HCT116 (cell line): ENCODE measurements around the gene IQCM. TPM values are rescaled to one million over a fixed set of nuclear protein-coding genes. Genes with fewer than 3 reads are reported as not detected.

Experiments
- ATAC-seq: fragments of 200-7000 bp; cut with Tn5 transposase; 2 replicates; pipeline ENCODE4 v1.9.1; 2020; ENCODE audit warnings: mild to moderate bottlenecking, moderate library complexity
- BruUV-seq: library from RNA; stranded (reverse); fragments of 400-500 nt; replicated peaks from 2 replicates; lab custom pipeline; 2021; lab: Mats Ljungman, UMichigan
- CTCF ChIA-PET: fragments of 300-600 bp; sonication (Branson Sonifier 250); formaldehyde crosslinking; loops from one replicate; lab custom pipeline; 2021; ENCODE audit warnings: antibody characterized with exemption; lab: Charles Lee
- POLR2A ChIA-PET: fragments of 300-600, 350-600 bp; sonication (Branson Sonifier 250); formaldehyde crosslinking; loops from one replicate; lab custom pipeline; 2021; ENCODE audit warnings: antibody characterized with exemption; lab: Charles Lee
- RAD21 ChIA-PET, 2 experiments: fragments of 300-600 bp; sonication (Branson Sonifier 250); formaldehyde crosslinking; loops; one replicate each; lab custom pipeline; 2023; ENCODE audit warnings: low total read pairs in 2 of 2; ENCODE audit not compliant: uncharacterized antibody in 2 of 2, unreplicated experiment in 2 of 2, low non-redundant PET in 1 of 2; lab: Charles Lee
- DNase-seq: peaks from one replicate; pipeline ENCODE4 v3.0.0-alpha.2; 2010; ENCODE audit warnings: low read depth, low spot score
- H2AFZ ChIP-seq: fragments of 200-600 bp; shearing (Covaris generic), sonication (generic); 2 replicates; pipeline ENCODE4 v1.6.1; 2017; ENCODE audit warnings: low read depth, mixed run types, mixed read lengths, antibody characterized with exemption, low read length; ENCODE audit not compliant: poor library complexity, severe bottlenecking
- H3K27ac ChIP-seq: 2 replicates; pipeline ENCODE4 v1.5.1; 2012; ENCODE audit warnings: low read depth, low read length
- H3K27me3 ChIP-seq: fragments of 200-600 bp; sonication (generic); 2 replicates; pipeline ENCODE4 v1.6.1; 2016; ENCODE audit warnings: mixed run types, low read length, mixed read lengths; ENCODE audit not compliant: insufficient read depth
- H3K36me3 ChIP-seq, 2 experiments: fragments of 200-500 bp in 1 of 2; fragments of 200-600 bp in 1 of 2; sonication (Bioruptor generic) in 1 of 2; sonication (generic) in 1 of 2; 2 replicates each; pipeline versions ENCODE4 v1.5.1 to v1.6.1; 2014 to 2016; ENCODE audit warnings: low read length in 2 of 2, inconsistent platforms in 1 of 2, mixed read lengths in 1 of 2, mixed run types in 1 of 2; ENCODE audit not compliant: insufficient read depth in 2 of 2, control insufficient read depth in 1 of 2
- H3K4me1 ChIP-seq, 2 experiments: fragments of 200-600 bp in 1 of 2; sonication (generic) in 1 of 2; 2 replicates each; pipeline versions ENCODE4 v1.5.1 to v1.6.1; 2012 to 2017; ENCODE audit warnings: low read length in 2 of 2, inconsistent platforms in 1 of 2, mild to moderate bottlenecking in 1 of 2, mixed read lengths in 1 of 2, mixed run types in 1 of 2, moderate library complexity in 1 of 2; ENCODE audit not compliant: insufficient read depth in 2 of 2, control insufficient read depth in 1 of 2
- H3K4me2 ChIP-seq: fragments of 200-600 bp; sonication (generic); 2 replicates; pipeline ENCODE4 v1.6.1; 2017; ENCODE audit warnings: mixed run types, low read length, mixed read lengths
- H3K4me3 ChIP-seq, 2 experiments: fragments of 200-600 bp in 1 of 2; sonication (generic) in 1 of 2; replicated peaks in 1 of 2; 2 replicates each; pipeline ENCODE4 v1.5.1; 2011 to 2016; ENCODE audit warnings: low read length in 2 of 2, control low read depth in 1 of 2, low read depth in 1 of 2, mild to moderate bottlenecking in 1 of 2, mixed read lengths in 1 of 2, mixed run types in 1 of 2
- H3K79me2 ChIP-seq: fragments of 200-600 bp; sonication (generic); 2 replicates; pipeline ENCODE4 v1.6.1; 2017; ENCODE audit warnings: mild to moderate bottlenecking, mixed run types, low read length, moderate library complexity, mixed read lengths; ENCODE audit not compliant: insufficient read depth
- H3K9ac ChIP-seq: fragments of 200-600 bp; sonication (generic); 2 replicates; pipeline ENCODE4 v1.6.1; 2016; ENCODE audit warnings: low read length, mixed read lengths
- H3K9me2 ChIP-seq: fragments of 200-600 bp; sonication (generic), shearing (Covaris generic); 2 replicates; pipeline ENCODE4 v1.6.1; 2017; ENCODE audit warnings: mixed run types, mild to moderate bottlenecking, moderate library complexity; ENCODE audit not compliant: insufficient read depth
- H3K9me3 ChIP-seq, 2 experiments: fragments of 200-500 bp in 1 of 2; fragments of 200-600 bp in 1 of 2; sonication (Bioruptor generic) in 1 of 2; sonication (generic) in 1 of 2; 2 replicates each; pipeline ENCODE4 v1.6.1; 2014 to 2017; ENCODE audit warnings: low read length in 2 of 2, mixed read lengths in 2 of 2, inconsistent platforms in 1 of 2, low read depth in 1 of 2, mild to moderate bottlenecking in 1 of 2, mixed run types in 1 of 2, moderate library complexity in 1 of 2; ENCODE audit not compliant: control insufficient read depth in 1 of 2, insufficient read depth in 1 of 2
- H4K20me1 ChIP-seq: fragments of 200-600 bp; sonication (generic), shearing (Covaris generic); 2 replicates; pipeline ENCODE4 v1.6.1; 2017; ENCODE audit warnings: mixed run types, mild to moderate bottlenecking, moderate library complexity; ENCODE audit not compliant: insufficient read depth
- CEBPB ChIP-seq: IDR thresholded peaks from 2 replicates; pipeline ENCODE4 v1.6.1; 2012; ENCODE audit warnings: low read depth
- EGR1 ChIP-seq: IDR thresholded peaks from 2 replicates; pipeline ENCODE4 v1.6.1; 2012; ENCODE audit warnings: low read depth
- ELF1 ChIP-seq: IDR thresholded peaks from 2 replicates; pipeline ENCODE4 v1.6.1; 2012; ENCODE audit warnings: low read depth, borderline replicate concordance
- EZH2 ChIP-seq: fragments of 200-600 bp; sonication (generic); IDR thresholded peaks from 2 replicates; pipeline ENCODE4 v1.6.1; 2017; ENCODE audit warnings: antibody characterized with exemption, mixed run types
- EZH2phosphoT487 ChIP-seq: fragments of 200-600 bp; IDR thresholded peaks from 2 replicates; pipeline ENCODE4 v1.6.1; 2018; ENCODE audit warnings: antibody characterized with exemption, borderline replicate concordance
- JUND ChIP-seq: IDR thresholded peaks from 2 replicates; pipeline ENCODE4 v1.6.1; 2012
- RAD21 ChIP-seq: IDR thresholded peaks from 2 replicates; pipeline ENCODE4 v1.6.1; 2012; ENCODE audit warnings: low read depth, mild to moderate bottlenecking
- SIN3A ChIP-seq: IDR thresholded peaks from 2 replicates; pipeline ENCODE4 v1.6.1; 2012; ENCODE audit warnings: low read depth
- SRF ChIP-seq: IDR thresholded peaks from 2 replicates; pipeline ENCODE4 v1.6.1; 2012; ENCODE audit warnings: low read depth
- TCF7L2 ChIP-seq: IDR thresholded peaks from 2 replicates; pipeline ENCODE4 v1.7.0; 2011; ENCODE audit warnings: borderline replicate concordance, inconsistent platforms; ENCODE audit not compliant: insufficient read depth, insufficient read length; ENCODE audit errors: extremely low read depth
- YY1 ChIP-seq: IDR thresholded peaks from 2 replicates; pipeline ENCODE4 v1.6.1; 2011; ENCODE audit warnings: low read length, low read depth, moderate library complexity, mild to moderate bottlenecking; ENCODE audit not compliant: insufficient replicate concordance; ENCODE audit errors: extremely low read depth
- ZFX ChIP-seq: fragments of 450-650 bp; IDR thresholded peaks from 2 replicates; pipeline ENCODE4 v1.6.1; 2017
- ZNF274 ChIP-seq: fragments of 200-500 bp; sonication (Bioruptor generic); IDR thresholded peaks from 2 replicates; pipeline ENCODE4 v1.6.1; 2014; ENCODE audit warnings: mild to moderate bottlenecking, low read depth, low read length, inconsistent platforms
- intact Hi-C: fragments of 100-400 bp; cut with micrococcal nuclease; formaldehyde crosslinking; loops from 2 replicates; pipeline ENCODE4 v1.10.0; 2022
- total RNA-seq: library from RNA; stranded (reverse); gene quantifications from one replicate; pipeline ENCODE4 v1.2.1, GENCODE V29; 2021; ENCODE audit not compliant: unreplicated experiment
- TF ChIP-seq, protein P1 (sequence below): IDR thresholded peaks from 2 replicates; pipeline ENCODE4 v1.6.1; 2012
- TF ChIP-seq, protein P2 (sequence below): IDR thresholded peaks from 2 replicates; pipeline ENCODE4 v1.6.1; 2012; ENCODE audit warnings: low read depth
- TF ChIP-seq, protein P3 (sequence below): IDR thresholded peaks from 2 replicates; pipeline ENCODE4 v1.6.1; 2011; ENCODE audit warnings: mild to moderate bottlenecking, low read length, moderate library complexity; ENCODE audit not compliant: insufficient replicate concordance; ENCODE audit errors: extremely low read depth
- TF ChIP-seq, protein P4 (sequence below), 3 experiments: fragments of 200-600 bp in 1 of 3; sonication (generic) in 1 of 3; IDR thresholded peaks in 2 of 3; conservative IDR thresholded peaks in 1 of 3; 2 replicates each; pipeline ENCODE4 v1.5.1; 2012 to 2017; ENCODE audit warnings: low read depth in 2 of 3, low read length in 2 of 3, antibody characterized with exemption in 1 of 3, borderline replicate concordance in 1 of 3, control low read depth in 1 of 3, mild to moderate bottlenecking in 1 of 3, mixed read lengths in 1 of 3, mixed run types in 1 of 3, moderate library complexity in 1 of 3; ENCODE audit not compliant: insufficient read depth in 1 of 3
- TF ChIP-seq, protein P5 (sequence below): IDR thresholded peaks from 2 replicates; pipeline ENCODE4 v1.6.1; 2012

Gene IQCM
- total RNA-seq, 1 experiment from 2014 or later: 0.20 TPM

DNA sequence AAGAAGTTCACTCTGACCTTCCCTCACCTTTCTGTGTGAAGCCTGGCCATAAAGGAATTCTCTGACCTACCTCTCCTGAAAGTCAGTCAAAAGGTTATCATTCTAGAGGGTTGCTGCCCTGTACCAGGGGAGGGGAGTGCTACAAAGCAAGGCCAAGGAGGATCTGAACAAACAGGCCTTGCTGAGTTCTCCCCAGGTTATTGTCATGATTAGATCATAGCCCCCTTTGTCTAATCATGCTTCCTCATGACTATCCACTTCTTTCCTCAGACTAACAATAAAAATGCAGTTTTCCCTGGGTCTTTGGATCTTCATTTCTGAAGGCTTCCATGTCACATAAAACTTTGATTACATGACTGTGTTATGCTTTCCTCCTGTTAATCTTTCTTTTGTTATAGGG, 472.0 kb downstream of the IQCM start:
- DNase-seq: no peak
- TF ChIP-seq RAD21: no peak
- no peak for TF ChIP-seq YY1
- TF ChIP-seq, protein P1, sequence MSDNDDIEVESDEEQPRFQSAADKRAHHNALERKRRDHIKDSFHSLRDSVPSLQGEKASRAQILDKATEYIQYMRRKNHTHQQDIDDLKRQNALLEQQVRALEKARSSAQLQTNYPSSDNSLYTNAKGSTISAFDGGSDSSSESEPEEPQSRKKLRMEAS: no peak
- TF ChIP-seq, protein P2, sequence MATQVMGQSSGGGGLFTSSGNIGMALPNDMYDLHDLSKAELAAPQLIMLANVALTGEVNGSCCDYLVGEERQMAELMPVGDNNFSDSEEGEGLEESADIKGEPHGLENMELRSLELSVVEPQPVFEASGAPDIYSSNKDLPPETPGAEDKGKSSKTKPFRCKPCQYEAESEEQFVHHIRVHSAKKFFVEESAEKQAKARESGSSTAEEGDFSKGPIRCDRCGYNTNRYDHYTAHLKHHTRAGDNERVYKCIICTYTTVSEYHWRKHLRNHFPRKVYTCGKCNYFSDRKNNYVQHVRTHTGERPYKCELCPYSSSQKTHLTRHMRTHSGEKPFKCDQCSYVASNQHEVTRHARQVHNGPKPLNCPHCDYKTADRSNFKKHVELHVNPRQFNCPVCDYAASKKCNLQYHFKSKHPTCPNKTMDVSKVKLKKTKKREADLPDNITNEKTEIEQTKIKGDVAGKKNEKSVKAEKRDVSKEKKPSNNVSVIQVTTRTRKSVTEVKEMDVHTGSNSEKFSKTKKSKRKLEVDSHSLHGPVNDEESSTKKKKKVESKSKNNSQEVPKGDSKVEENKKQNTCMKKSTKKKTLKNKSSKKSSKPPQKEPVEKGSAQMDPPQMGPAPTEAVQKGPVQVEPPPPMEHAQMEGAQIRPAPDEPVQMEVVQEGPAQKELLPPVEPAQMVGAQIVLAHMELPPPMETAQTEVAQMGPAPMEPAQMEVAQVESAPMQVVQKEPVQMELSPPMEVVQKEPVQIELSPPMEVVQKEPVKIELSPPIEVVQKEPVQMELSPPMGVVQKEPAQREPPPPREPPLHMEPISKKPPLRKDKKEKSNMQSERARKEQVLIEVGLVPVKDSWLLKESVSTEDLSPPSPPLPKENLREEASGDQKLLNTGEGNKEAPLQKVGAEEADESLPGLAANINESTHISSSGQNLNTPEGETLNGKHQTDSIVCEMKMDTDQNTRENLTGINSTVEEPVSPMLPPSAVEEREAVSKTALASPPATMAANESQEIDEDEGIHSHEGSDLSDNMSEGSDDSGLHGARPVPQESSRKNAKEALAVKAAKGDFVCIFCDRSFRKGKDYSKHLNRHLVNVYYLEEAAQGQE: no peak
- no peak for TF ChIP-seq ELF1
- no peak for TF ChIP-seq CEBPB
- TF ChIP-seq JUND: no peak
- TF ChIP-seq, protein P3, sequence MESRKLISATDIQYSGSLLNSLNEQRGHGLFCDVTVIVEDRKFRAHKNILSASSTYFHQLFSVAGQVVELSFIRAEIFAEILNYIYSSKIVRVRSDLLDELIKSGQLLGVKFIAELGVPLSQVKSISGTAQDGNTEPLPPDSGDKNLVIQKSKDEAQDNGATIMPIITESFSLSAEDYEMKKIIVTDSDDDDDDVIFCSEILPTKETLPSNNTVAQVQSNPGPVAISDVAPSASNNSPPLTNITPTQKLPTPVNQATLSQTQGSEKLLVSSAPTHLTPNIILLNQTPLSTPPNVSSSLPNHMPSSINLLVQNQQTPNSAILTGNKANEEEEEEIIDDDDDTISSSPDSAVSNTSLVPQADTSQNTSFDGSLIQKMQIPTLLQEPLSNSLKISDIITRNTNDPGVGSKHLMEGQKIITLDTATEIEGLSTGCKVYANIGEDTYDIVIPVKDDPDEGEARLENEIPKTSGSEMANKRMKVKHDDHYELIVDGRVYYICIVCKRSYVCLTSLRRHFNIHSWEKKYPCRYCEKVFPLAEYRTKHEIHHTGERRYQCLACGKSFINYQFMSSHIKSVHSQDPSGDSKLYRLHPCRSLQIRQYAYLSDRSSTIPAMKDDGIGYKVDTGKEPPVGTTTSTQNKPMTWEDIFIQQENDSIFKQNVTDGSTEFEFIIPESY: no peak
- no peak for TF ChIP-seq EZH2
- no peak for TF ChIP-seq SRF
- TF ChIP-seq ZNF274: no peak
- TF ChIP-seq EGR1: no peak
- TF ChIP-seq TCF7L2: no peak
- no peak for TF ChIP-seq ZFX
- TF ChIP-seq, protein P4, sequence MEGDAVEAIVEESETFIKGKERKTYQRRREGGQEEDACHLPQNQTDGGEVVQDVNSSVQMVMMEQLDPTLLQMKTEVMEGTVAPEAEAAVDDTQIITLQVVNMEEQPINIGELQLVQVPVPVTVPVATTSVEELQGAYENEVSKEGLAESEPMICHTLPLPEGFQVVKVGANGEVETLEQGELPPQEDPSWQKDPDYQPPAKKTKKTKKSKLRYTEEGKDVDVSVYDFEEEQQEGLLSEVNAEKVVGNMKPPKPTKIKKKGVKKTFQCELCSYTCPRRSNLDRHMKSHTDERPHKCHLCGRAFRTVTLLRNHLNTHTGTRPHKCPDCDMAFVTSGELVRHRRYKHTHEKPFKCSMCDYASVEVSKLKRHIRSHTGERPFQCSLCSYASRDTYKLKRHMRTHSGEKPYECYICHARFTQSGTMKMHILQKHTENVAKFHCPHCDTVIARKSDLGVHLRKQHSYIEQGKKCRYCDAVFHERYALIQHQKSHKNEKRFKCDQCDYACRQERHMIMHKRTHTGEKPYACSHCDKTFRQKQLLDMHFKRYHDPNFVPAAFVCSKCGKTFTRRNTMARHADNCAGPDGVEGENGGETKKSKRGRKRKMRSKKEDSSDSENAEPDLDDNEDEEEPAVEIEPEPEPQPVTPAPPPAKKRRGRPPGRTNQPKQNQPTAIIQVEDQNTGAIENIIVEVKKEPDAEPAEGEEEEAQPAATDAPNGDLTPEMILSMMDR (IDR thresholded peaks at IDR 0.05 in 2 of 3, conservative IDR thresholded peaks at IDR 0.05 in 1 of 3; ENCODE audit: borderline replicate concordance in 1 of 3, insufficient read depth in 1 of 3, low read depth in 2 of 3, low read length in 2 of 3): no peak
- TF ChIP-seq SIN3A: no peak
- TF ChIP-seq, protein P5, sequence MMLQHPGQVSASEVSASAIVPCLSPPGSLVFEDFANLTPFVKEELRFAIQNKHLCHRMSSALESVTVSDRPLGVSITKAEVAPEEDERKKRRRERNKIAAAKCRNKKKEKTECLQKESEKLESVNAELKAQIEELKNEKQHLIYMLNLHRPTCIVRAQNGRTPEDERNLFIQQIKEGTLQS: no peak
- TF ChIP-seq EZH2phosphoT487: no peak
- no TSS peak for BruUV-seq
- H3K79me2 ChIP-seq: no peaks in the 10 kb centered on the region
- H2AFZ ChIP-seq: no peak overlapping the region
- no peak overlapping the region for H3K27ac ChIP-seq
- no peak for ATAC-seq
- no peak overlapping the region for H3K4me3 ChIP-seq
- H3K9ac ChIP-seq: no peak overlapping the region
- H3K4me2 ChIP-seq: no peak overlapping the region
- ChIA-PET CTCF (no interaction called here), RAD21 (no interaction called here), POLR2A (no interaction called here)
- no peaks in the 10 kb centered on the region for H3K36me3 ChIP-seq
- no peaks in the 10 kb centered on the region for H3K4me1 ChIP-seq
- H3K9me2 ChIP-seq: no peaks in the 10 kb centered on the region
- intact Hi-C loops: no loop called here
- no peaks in the 10 kb centered on the region for H4K20me1 ChIP-seq
- H3K9me3 ChIP-seq: no peaks in the 10 kb centered on the region
- H3K27me3 ChIP-seq: no peaks in the 10 kb centered on the region
